GM10266 (cell line): ENCODE results near the gene OXCT1.

Experiments
- DNase-seq: peaks from one replicate; pipeline ENCODE4 v3.0.0; 2012; ENCODE audit errors: extremely low spot score
- CTCF ChIP-seq: IDR thresholded peaks from 2 replicates; pipeline ENCODE4 v1.5.1; 2012; ENCODE audit warnings: mild to moderate bottlenecking, low read depth; ENCODE audit not compliant: control insufficient read depth, insufficient read depth; ENCODE audit errors: missing control alignments

Gene OXCT1

GRCh38 chr5:41793141-41793770 lies 77.0 kb downstream of the OXCT1 start:
- no peak for DNase-seq
- no peak for TF ChIP-seq CTCF

GRCh38 chr5:41790038-41790776 lies 80.0 kb downstream of the OXCT1 start:
- no peak for TF ChIP-seq CTCF
- DNase-seq, result no peak

- no peak for TF ChIP-seq CTCF
- DNase-seq, result no peak
These were observed 80.8 kb downstream of the OXCT1 start for GRCh38 chr5:41789434-41789833.

GRCh38 chr5:41788941-41789368 lies 81.3 kb downstream of the OXCT1 start:
- DNase-seq, result no peak
- TF ChIP-seq CTCF, result no peak

GRCh38 chr5:41787265-41787664 lies 83.0 kb downstream of the OXCT1 start:
- no peak for TF ChIP-seq CTCF
- no peak for DNase-seq

GRCh38 chr5:41785061-41785460 lies 85.2 kb downstream of the OXCT1 start:
- TF ChIP-seq CTCF, result no peak
- DNase-seq, result no peak

- no peak for DNase-seq
- TF ChIP-seq CTCF, result no peak
These were observed 91.8 kb downstream of the OXCT1 start for GRCh38 chr5:41778410-41778809.
